Measurements from ENCODE around the gene ARHGEF3.

DNA sequence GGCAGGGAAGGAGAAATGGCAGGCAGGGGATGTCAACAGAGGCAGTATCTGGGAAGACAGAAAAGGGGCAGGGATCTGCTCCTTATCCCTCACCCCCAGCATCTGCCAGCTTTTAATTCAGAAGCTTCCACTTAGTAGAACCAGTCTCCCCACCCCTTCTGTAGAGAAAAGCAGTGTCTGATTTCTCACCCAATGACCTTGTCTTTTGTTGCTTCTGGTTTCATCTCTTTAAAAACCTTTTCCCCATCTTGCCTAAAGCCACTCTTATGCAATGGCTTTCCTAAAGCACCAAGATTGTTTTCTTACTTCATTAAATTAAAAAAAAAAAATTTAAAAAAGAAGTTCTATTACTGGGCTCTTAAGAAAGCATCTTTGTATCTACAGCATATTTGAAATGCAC, 27.8 kb downstream of the ARHGEF3 start:
- TF ChIP-seq, protein P1, sequence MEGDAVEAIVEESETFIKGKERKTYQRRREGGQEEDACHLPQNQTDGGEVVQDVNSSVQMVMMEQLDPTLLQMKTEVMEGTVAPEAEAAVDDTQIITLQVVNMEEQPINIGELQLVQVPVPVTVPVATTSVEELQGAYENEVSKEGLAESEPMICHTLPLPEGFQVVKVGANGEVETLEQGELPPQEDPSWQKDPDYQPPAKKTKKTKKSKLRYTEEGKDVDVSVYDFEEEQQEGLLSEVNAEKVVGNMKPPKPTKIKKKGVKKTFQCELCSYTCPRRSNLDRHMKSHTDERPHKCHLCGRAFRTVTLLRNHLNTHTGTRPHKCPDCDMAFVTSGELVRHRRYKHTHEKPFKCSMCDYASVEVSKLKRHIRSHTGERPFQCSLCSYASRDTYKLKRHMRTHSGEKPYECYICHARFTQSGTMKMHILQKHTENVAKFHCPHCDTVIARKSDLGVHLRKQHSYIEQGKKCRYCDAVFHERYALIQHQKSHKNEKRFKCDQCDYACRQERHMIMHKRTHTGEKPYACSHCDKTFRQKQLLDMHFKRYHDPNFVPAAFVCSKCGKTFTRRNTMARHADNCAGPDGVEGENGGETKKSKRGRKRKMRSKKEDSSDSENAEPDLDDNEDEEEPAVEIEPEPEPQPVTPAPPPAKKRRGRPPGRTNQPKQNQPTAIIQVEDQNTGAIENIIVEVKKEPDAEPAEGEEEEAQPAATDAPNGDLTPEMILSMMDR (IDR thresholded peaks at IDR 0.05; ENCODE audit: low read depth, low read length): no peak
- no peak for TF ChIP-seq EZH2phosphoT487 (IDR thresholded peaks at IDR 0.05; ENCODE audit: low read depth)

Data from OCI-LY3 (cell line).